Pancreas (tissue), 10 donors: ENCODE data around the gene BTF3L4. TPM values are rescaled to one million over a fixed set of nuclear protein-coding genes. Genes with fewer than 3 reads are reported as not detected.
"Not testable (repeated sequence)": the region's sequence is repeated elsewhere in the genome, so short reads cannot be mapped to it uniquely, and the experiment has no call there.

Source experiments
- ATAC-seq, 4 donors: fragments of 200-7000 bp; cut with Tn5 transposase; one replicate each; pipeline versions ENCODE4 v1.8.0 to v1.9.1; 2020; ENCODE audit warnings: mild to moderate bottlenecking in 4 of 4, moderate library complexity in 4 of 4
- DNase-seq, 6 donors: peaks; one replicate each; pipeline ENCODE4 v3.0.0-alpha.2; 2020
- FAIRE-seq: peaks from 2 replicates; lab custom pipeline; 2012; peaks lifted over from hg19 to GRCh38; lab: Jason Lieb, UNC
- H3K27ac ChIP-seq, 4 donors: fragments of 200-600 bp; sonication (generic); 1 replicate in 3 of 4; 2 replicates in 1 of 4; pipeline versions ENCODE4 v1.5.0 to v1.8.0; 2020
- H3K27me3 ChIP-seq, 4 donors: fragments of 200-600 bp; one replicate each; pipeline ENCODE4 v1.8.0; 2021
- H3K36me3 ChIP-seq, 3 donors: fragments of 200-600 bp; sonication (generic) in 1 of 3; one replicate each; pipeline versions ENCODE4 v1.5.0 to v1.8.0; 2020 to 2021
- H3K4me1 ChIP-seq, 3 donors: fragments of 200-600 bp; one replicate each; pipeline ENCODE4 v1.8.0; 2021
- H3K4me3 ChIP-seq, 4 donors: fragments of 200-600 bp; sonication (generic) in 2 of 4; one replicate each; pipeline versions ENCODE4 v1.5.0 to v1.8.0; 2020 to 2021
- H3K9me3 ChIP-seq, 4 donors: fragments of 200-600 bp; one replicate each; pipeline ENCODE4 v1.8.0; 2021
- WGBS, 2 donors: extraction: QIAGEN DNeasy Blood & Tissue Kit; methylation state at CpG; one replicate each; pipeline ENCODE4 v1.1.7; 2013; 5-methylcytosine and 5-hydroxymethylcytosine counted together
- intact Hi-C, 3 donors: fragments of 100-400 bp; cut with DNase I; formaldehyde crosslinking; loops; one replicate each; pipeline versions ENCODE4 v1.11.1 to v1.14.2; 2022
- polyA plus RNA-seq, 2 donors: library from polyadenylated mRNA; stranded (reverse); fragments of 200-250 nt; gene quantifications; one replicate each; pipeline ENCODE4 v1.2.3, GENCODE V29; 2013
- total RNA-seq, 6 donors: library from RNA; stranded (reverse); fragmentation: NEBNext Ultra II Directional in 4 of 6; extraction: Animal tissue kit (Norgen Biotek cat#: 25700) in 4 of 6; gene quantifications; one replicate each; pipeline versions ENCODE4 v1.2.1 to v1.2.4, GENCODE V29; 2021 to 2023
- TF ChIP-seq, protein P1 (sequence below), 4 donors: fragments of 200-600 bp; sonication (generic) in 3 of 4; IDR thresholded peaks; one replicate each; pipeline versions ENCODE4 v1.5.0 to v1.8.0; 2021; ENCODE audit warnings: antibody characterized with exemption in 4 of 4
- donor health status: healthy with polysubstance abuse.
- donor health status: DM: no; HTN: no; CAD: no; lungs with moderate emphysema.
- donor health status: DM: no; HTN: no; CAD: no.
- donor health status: control.
- donor health status: control.
- donor health status: Bipolar disorder and iron deficiency.
- donor health status: DM: yes; HTN: yes; CAD: no.
- donor health status: DM: no; HTN: no; CAD: no.
- donor health status: DM: no; HTN: no; CAD: no.
- donor health status: DM: yes; HTN: yes; CAD: no.

Gene BTF3L4
- total and polyA plus RNA-seq, 8 donors: 15.8 to 29.7 (median 23.4) TPM

DNA sequence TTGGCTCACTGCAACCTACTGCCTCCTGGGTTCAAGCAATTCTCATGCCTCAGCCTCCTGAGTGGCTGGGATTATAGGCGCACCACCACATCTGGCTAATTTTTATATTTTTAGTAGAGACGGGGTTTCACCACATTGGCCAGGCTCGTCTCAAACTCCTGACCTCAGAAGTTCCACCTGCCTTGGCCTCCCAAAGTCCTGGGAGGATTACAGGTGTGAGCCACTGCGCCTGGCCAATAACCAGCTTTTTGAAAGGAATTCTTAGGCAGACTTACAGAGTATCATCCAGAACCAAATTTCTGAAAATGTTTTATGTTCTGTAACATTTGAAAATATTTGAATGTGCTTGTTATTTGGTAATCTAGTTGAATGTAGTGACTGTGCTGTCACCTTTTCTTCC is 14.6 kb downstream of the BTF3L4 start:
- no peak overlapping the region for H3K4me3 ChIP-seq
- peak in 1 of 6 donors; percentile 10 for DNase-seq
- peak; percentile 25 to 76 (median 52) for ATAC-seq
- peaks cover 0 to 13% (median 11%) of the 10 kb centered on the region in 3 donors for H3K36me3 ChIP-seq
- 33 to 45% methylated on average over 4 of the region's 4 CpGs for WGBS, 2 donors
- intact Hi-C loops: no loop called here
- H3K9me3 ChIP-seq: no peaks in the 10 kb centered on the region
- peaks cover 9 to 10% (median 10%) of the 10 kb centered on the region in 3 donors for H3K4me1 ChIP-seq
- no peaks in the 10 kb centered on the region for H3K27me3 ChIP-seq
- TF ChIP-seq, protein P1, sequence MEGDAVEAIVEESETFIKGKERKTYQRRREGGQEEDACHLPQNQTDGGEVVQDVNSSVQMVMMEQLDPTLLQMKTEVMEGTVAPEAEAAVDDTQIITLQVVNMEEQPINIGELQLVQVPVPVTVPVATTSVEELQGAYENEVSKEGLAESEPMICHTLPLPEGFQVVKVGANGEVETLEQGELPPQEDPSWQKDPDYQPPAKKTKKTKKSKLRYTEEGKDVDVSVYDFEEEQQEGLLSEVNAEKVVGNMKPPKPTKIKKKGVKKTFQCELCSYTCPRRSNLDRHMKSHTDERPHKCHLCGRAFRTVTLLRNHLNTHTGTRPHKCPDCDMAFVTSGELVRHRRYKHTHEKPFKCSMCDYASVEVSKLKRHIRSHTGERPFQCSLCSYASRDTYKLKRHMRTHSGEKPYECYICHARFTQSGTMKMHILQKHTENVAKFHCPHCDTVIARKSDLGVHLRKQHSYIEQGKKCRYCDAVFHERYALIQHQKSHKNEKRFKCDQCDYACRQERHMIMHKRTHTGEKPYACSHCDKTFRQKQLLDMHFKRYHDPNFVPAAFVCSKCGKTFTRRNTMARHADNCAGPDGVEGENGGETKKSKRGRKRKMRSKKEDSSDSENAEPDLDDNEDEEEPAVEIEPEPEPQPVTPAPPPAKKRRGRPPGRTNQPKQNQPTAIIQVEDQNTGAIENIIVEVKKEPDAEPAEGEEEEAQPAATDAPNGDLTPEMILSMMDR (IDR thresholded peaks at IDR 0.05): no peak
- no peak for FAIRE-seq
- H3K27ac ChIP-seq: no peak overlapping the region

DNA sequence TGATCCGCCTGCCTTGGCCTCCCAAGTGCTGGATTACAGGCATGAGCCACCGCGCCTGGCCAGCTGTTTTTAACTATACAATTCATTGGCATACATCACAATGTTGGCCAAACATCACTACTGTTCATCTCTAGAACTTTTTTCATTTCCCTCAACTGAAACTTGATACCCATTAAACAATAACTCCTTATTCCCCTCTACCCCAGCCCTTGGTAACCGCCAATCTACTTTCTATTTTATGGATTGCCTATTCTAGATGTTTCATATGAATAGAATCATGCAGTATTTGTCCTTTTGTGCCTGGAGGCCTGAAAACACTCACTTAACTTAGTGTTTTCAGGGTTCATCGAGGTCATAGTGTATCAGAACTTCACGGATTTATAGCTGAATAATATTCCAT is 16.2 kb downstream of the BTF3L4 start:
- FAIRE-seq: no peak
- peaks cover 9 to 10% (median 10%) of the 10 kb centered on the region in 3 donors for H3K4me1 ChIP-seq
- ATAC-seq: no peak
- intact Hi-C loops: no loop called here
- WGBS, 2 donors: 81 to 82% methylated on average over 6 of the region's 6 CpGs
- DNase-seq: no peak
- H3K9me3 ChIP-seq: no peaks in the 10 kb centered on the region
- TF ChIP-seq, protein P1 (IDR thresholded peaks at IDR 0.05): no peak
- peaks cover 0 to 8% (median 6%) of the 10 kb centered on the region in 3 donors for H3K36me3 ChIP-seq
- H3K4me3 ChIP-seq: no peak overlapping the region
- no peaks in the 10 kb centered on the region for H3K27me3 ChIP-seq
- H3K27ac ChIP-seq: no peak overlapping the region

- H3K27ac ChIP-seq, DNase-seq, H3K9me3 ChIP-seq, H3K4me3 ChIP-seq, FAIRE-seq, H3K4me1 ChIP-seq, H3K36me3 ChIP-seq, intact Hi-C loops, ATAC-seq, H3K27me3 ChIP-seq: not testable (repeated sequence)
- 96 to 97% methylated on average over 6 of the region's 6 CpGs for WGBS, 2 donors
These were observed 21.2 kb downstream of the BTF3L4 start for GRCh38 chr1:52077277-52077676.

DNA sequence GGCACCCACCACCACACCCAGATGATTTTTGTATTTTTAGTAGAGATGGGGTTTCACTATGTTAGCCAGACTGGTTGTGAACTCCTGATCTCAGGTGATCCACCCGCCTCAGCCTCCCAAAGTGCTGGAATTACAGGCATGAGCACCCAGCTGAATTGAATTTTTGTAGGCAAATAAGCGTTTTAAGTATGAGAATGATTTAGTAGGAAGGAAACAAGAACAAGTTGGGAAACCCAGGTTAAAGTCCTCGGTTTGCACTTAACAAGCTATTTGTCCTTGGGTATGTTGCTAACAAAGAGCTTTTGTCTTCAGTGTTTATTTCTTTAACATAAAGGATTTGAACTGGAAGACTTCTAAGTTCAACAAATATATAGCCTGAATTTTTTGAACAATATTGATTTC is 23.9 kb downstream of the BTF3L4 start:
- H3K27me3 ChIP-seq: no peaks in the 10 kb centered on the region
- 50 to 54% methylated on average over 3 of the region's 3 CpGs for WGBS, 2 donors
- TF ChIP-seq, protein P1 (IDR thresholded peaks at IDR 0.05): no peak
- H3K4me3 ChIP-seq: no peak overlapping the region
- FAIRE-seq (no peak), DNase-seq (no peak), ATAC-seq (peak in 2 of 4 donors; percentile 29 to 63)
- no peaks in the 10 kb centered on the region for H3K9me3 ChIP-seq
- no peak overlapping the region for H3K27ac ChIP-seq
- intact Hi-C loops: no loop called here
- peaks cover 0 to 5% (median 0%) of the 10 kb centered on the region in 3 donors for H3K4me1 ChIP-seq
- H3K36me3 ChIP-seq: peaks cover 0 to 4% (median 0%) of the 10 kb centered on the region in 3 donors

DNA sequence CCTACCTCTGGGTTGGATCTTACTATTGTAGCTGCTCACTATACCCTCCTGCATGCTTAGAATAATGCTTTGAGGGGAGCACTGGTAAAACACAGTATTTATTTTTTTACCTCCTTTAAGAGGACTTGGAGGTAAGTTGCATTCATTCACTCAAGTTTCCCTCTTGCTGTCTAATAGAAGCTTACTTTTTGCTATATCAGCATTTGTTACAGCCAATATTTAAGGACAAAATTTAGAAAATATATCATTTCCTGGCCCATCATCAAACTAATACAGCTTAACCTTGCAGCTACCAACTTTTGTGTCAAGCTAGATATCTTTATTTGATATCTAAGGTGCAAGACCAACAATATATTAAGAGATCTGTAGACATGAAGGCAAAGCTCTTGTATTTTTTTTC is 31.8 kb downstream of the BTF3L4 start:
- H3K4me1 ChIP-seq, intact Hi-C loops, H3K27ac ChIP-seq, ATAC-seq, H3K9me3 ChIP-seq, H3K27me3 ChIP-seq, DNase-seq, FAIRE-seq, H3K4me3 ChIP-seq: not testable (repeated sequence)
- H3K36me3 ChIP-seq: peaks cover 0 to 14% (median 4%) of the 10 kb centered on the region in 3 donors

GRCh38 chr1:52094300-52094699 is 38.2 kb downstream of the BTF3L4 start:
- ATAC-seq, intact Hi-C loops, H3K27me3 ChIP-seq, H3K4me3 ChIP-seq, DNase-seq, H3K4me1 ChIP-seq, FAIRE-seq, H3K9me3 ChIP-seq, H3K27ac ChIP-seq, H3K36me3 ChIP-seq: not testable (repeated sequence)
- WGBS, 2 donors: 86 to 88% methylated on average over 7 of the region's 7 CpGs
